HL-60 (cell line): ENCODE measurements around the gene MAN2A1.

Source experiments
- DNase-seq, 2 experiments: peaks; one replicate each; pipeline ENCODE4 v3.0.0-alpha.2; 2010 to 2020; ENCODE audit warnings: low read depth in 1 of 2, low spot score in 1 of 2
- H3K27ac ChIP-seq: fragments of 250-450 bp; sonication (Bioruptor Pico); replicated peaks from 2 replicates; pipeline ENCODE4 v1.5.1; 2020; ENCODE audit warnings: mild to moderate bottlenecking, moderate library complexity
- H3K27me3 ChIP-seq: fragments of 250-450 bp; sonication (Bioruptor Pico); 2 replicates; pipeline ENCODE4 v1.5.1; 2021; ENCODE audit warnings: mild to moderate bottlenecking, moderate library complexity; ENCODE audit not compliant: insufficient read depth, poor library complexity, severe bottlenecking
- H3K4me3 ChIP-seq: replicated peaks from 2 replicates; pipeline ENCODE4 v1.5.1; 2011; ENCODE audit warnings: mild to moderate bottlenecking, control low read depth, low read length; ENCODE audit not compliant: insufficient read depth
- GABPA ChIP-seq: IDR thresholded peaks from 2 replicates; pipeline ENCODE4 v1.6.1; 2012; ENCODE audit warnings: low read depth
- REST ChIP-seq: IDR thresholded peaks from 2 replicates; pipeline ENCODE4 v1.6.1; 2012; ENCODE audit warnings: low read depth; ENCODE audit not compliant: insufficient replicate concordance
- SPI1 ChIP-seq: IDR thresholded peaks from 2 replicates; pipeline ENCODE4 v1.6.1; 2012; ENCODE audit warnings: low read depth, mild to moderate bottlenecking, borderline replicate concordance

Gene MAN2A1

GRCh38 chr5:109916481-109917153, 226.9 kb downstream of the MAN2A1 start:
- H3K27ac ChIP-seq = no peak overlapping the region
- no peak overlapping the region for H3K4me3 ChIP-seq
- no peak for DNase-seq
- TF ChIP-seq GABPA (no peak), SPI1 (no peak), REST (no peak)
- H3K27me3 ChIP-seq = no peaks in the 10 kb centered on the region
